IMR-90 (cell line): ENCODE results near the gene MEIS1. TPM values are rescaled to one million over a fixed set of nuclear protein-coding genes. Genes with fewer than 3 reads are reported as not detected.

Experiments
- ATAC-seq: fragments of 200-7000 bp; cut with Tn5 transposase; 2 replicates; pipeline ENCODE4 v1.9.1; 2020; ENCODE audit warnings: low read depth, mild to moderate bottlenecking, moderate library complexity
- BruUV-seq: library from RNA; stranded (reverse); fragments of 400-500 nt; replicated peaks from 2 replicates; lab custom pipeline; 2021; lab: Mats Ljungman, UMichigan
- CTCF ChIA-PET: fragments of 300-600 bp; formaldehyde crosslinking; extraction: SDS; loops from one replicate; lab custom pipeline; 2021; ENCODE audit warnings: antibody characterized with exemption; lab: Yijun Ruan, JAX
- POLR2A ChIA-PET: fragments of 300-600 bp; sonication (Branson Sonifier 250); formaldehyde crosslinking; loops from one replicate; lab custom pipeline; 2022; ENCODE audit warnings: antibody characterized with exemption; ENCODE audit not compliant: unreplicated experiment; lab: Charles Lee
- DNase-seq: peaks from one replicate; pipeline ENCODE4 v3.0.0; 2013
- H2AFZ ChIP-seq: replicated peaks from 2 replicates; pipeline ENCODE3; 2013; ENCODE audit warnings: low read length, mild to moderate bottlenecking; ENCODE audit not compliant: poor library complexity
- H2AK5ac ChIP-seq: 2 replicates; pipeline ENCODE4 v1.6.1; 2013; ENCODE audit warnings: low read depth, low read length, inconsistent platforms
- H2AK9ac ChIP-seq: replicated peaks from 2 replicates; pipeline ENCODE3; 2013; ENCODE audit warnings: mild to moderate bottlenecking, low read depth, low read length, moderate library complexity; ENCODE audit not compliant: poor library complexity
- H2BK120ac ChIP-seq: 2 replicates; pipeline ENCODE4 v1.6.1; 2013; ENCODE audit warnings: low read depth, low read length, inconsistent platforms
- H2BK15ac ChIP-seq: 3 replicates; pipeline ENCODE4 v1.6.1; 2013; ENCODE audit warnings: low read depth, low read length, inconsistent platforms
- H2BK20ac ChIP-seq: 2 replicates; pipeline ENCODE4 v1.6.1; 2013; ENCODE audit warnings: low read depth, mild to moderate bottlenecking, inconsistent platforms, low read length, moderate library complexity
- H2BK5ac ChIP-seq: 2 replicates; pipeline ENCODE4 v1.6.1; 2013; ENCODE audit warnings: mild to moderate bottlenecking, low read depth, low read length, inconsistent platforms; ENCODE audit not compliant: poor library complexity, severe bottlenecking
- H3K14ac ChIP-seq: replicated peaks from 2 replicates; pipeline ENCODE4 v1.6.1; 2013; ENCODE audit warnings: low read depth, low read length, inconsistent platforms
- H3K18ac ChIP-seq: 2 replicates; pipeline ENCODE4 v1.6.1; 2013; ENCODE audit warnings: low read depth, low read length, control low read depth
- H3K23ac ChIP-seq: 2 replicates; pipeline ENCODE4 v1.6.1; 2013; ENCODE audit warnings: low read depth, low read length, inconsistent platforms
- H3K27ac ChIP-seq: 2 replicates; pipeline ENCODE4 v1.5.1; 2013; ENCODE audit warnings: mild to moderate bottlenecking, control low read depth, low read length; ENCODE audit not compliant: insufficient read depth
- H3K27me3 ChIP-seq: 2 replicates; pipeline ENCODE4 v1.6.1; 2013; ENCODE audit warnings: low read length; ENCODE audit not compliant: control insufficient read depth, insufficient read depth
- H3K36me3 ChIP-seq: 2 replicates; pipeline ENCODE4 v1.6.1; 2013; ENCODE audit warnings: low read length, mixed read lengths; ENCODE audit not compliant: control insufficient read depth, insufficient read depth
- H3K4ac ChIP-seq: 2 replicates; pipeline ENCODE4 v1.6.1; 2013; ENCODE audit warnings: low read depth, low read length, inconsistent platforms
- H3K4me1 ChIP-seq: 2 replicates; pipeline ENCODE4 v1.6.1; 2013; ENCODE audit warnings: low read length, mixed read lengths; ENCODE audit not compliant: control insufficient read depth, insufficient read depth
- H3K4me2 ChIP-seq: 2 replicates; pipeline ENCODE4 v1.6.1; 2013; ENCODE audit warnings: low read depth, mild to moderate bottlenecking, control low read depth, low read length, moderate library complexity
- H3K4me3 ChIP-seq: 2 replicates; pipeline ENCODE4 v1.5.1; 2013; ENCODE audit warnings: low read depth, mild to moderate bottlenecking, control low read depth, low read length, moderate library complexity; ENCODE audit not compliant: insufficient read depth
- H3K56ac ChIP-seq: 2 replicates; pipeline ENCODE4 v1.6.1; 2013; ENCODE audit warnings: low read length, inconsistent platforms; ENCODE audit not compliant: insufficient read depth; ENCODE audit errors: extremely low read depth
- H3K79me1 ChIP-seq, 2 experiments: 2 replicates each; pipeline ENCODE4 v1.6.1; 2013; ENCODE audit warnings: low read length in 2 of 2, inconsistent platforms in 1 of 2, low read depth in 1 of 2
- H3K9ac ChIP-seq: 2 replicates; pipeline ENCODE4 v1.6.1; 2013; ENCODE audit warnings: low read depth, low read length, control low read depth
- H3K9me1 ChIP-seq: 2 replicates; pipeline ENCODE4 v1.6.1; 2013; ENCODE audit warnings: low read length, inconsistent platforms; ENCODE audit not compliant: insufficient read depth
- H3K9me3 ChIP-seq: 2 replicates; pipeline ENCODE4 v1.6.1; 2013; ENCODE audit warnings: low read length; ENCODE audit not compliant: control insufficient read depth, insufficient read depth
- H4K20me1 ChIP-seq: 2 replicates; pipeline ENCODE4 v1.6.1; 2013; ENCODE audit warnings: low read length, inconsistent platforms; ENCODE audit not compliant: insufficient read depth
- H4K5ac ChIP-seq: 2 replicates; pipeline ENCODE4 v1.6.1; 2013; ENCODE audit warnings: mild to moderate bottlenecking, low read depth, low read length, control low read depth
- H4K8ac ChIP-seq, 2 experiments: 2 replicates each; pipeline ENCODE4 v1.6.1; 2013; ENCODE audit warnings: low read depth in 2 of 2, low read length in 2 of 2, control low read depth in 1 of 2, inconsistent platforms in 1 of 2
- H4K91ac ChIP-seq: 2 replicates; pipeline ENCODE4 v1.6.1; 2013; ENCODE audit warnings: low read depth, low read length, inconsistent platforms; ENCODE audit not compliant: insufficient read depth
- BHLHE40 ChIP-seq: fragments of 150-350 bp; IDR thresholded peaks from 2 replicates; pipeline ENCODE4 v1.6.1; 2016; ENCODE audit warnings: mild to moderate bottlenecking, low read depth, low read length
- CEBPB ChIP-seq: IDR thresholded peaks from 2 replicates; pipeline ENCODE4 v1.6.1; 2012; ENCODE audit warnings: low read depth, low read length, improper control_type of control experiment
- CHD1 ChIP-seq: IDR thresholded peaks from 2 replicates; pipeline ENCODE4 v1.6.1; 2012; ENCODE audit warnings: low read depth, low read length, improper control_type of control experiment
- FOS ChIP-seq: fragments of 150-350 bp; IDR thresholded peaks from 2 replicates; pipeline ENCODE4 v1.6.1; 2016; ENCODE audit warnings: low read depth, low read length
- MAFK ChIP-seq: IDR thresholded peaks from 2 replicates; pipeline ENCODE4 v1.6.1; 2012; ENCODE audit warnings: low read depth, low read length, improper control_type of control experiment
- MXI1 ChIP-seq: IDR thresholded peaks from 2 replicates; pipeline ENCODE4 v1.6.1; 2012; ENCODE audit warnings: low read depth, mild to moderate bottlenecking, low read length, moderate library complexity, borderline replicate concordance
- NFE2L2 ChIP-seq: fragments of 150-350 bp; IDR thresholded peaks from 2 replicates; pipeline ENCODE4 v1.6.1; 2016; ENCODE audit warnings: low read depth, mild to moderate bottlenecking, low read length
- POLR2A ChIP-seq: IDR thresholded peaks from 2 replicates; pipeline ENCODE4 v1.6.1; 2012; ENCODE audit warnings: mild to moderate bottlenecking, low read depth, low read length
- RAD21 ChIP-seq: IDR thresholded peaks from 2 replicates; pipeline ENCODE4 v1.6.1; 2012; ENCODE audit warnings: low read length, improper control_type of control experiment
- RFX5 ChIP-seq: IDR thresholded peaks from 2 replicates; pipeline ENCODE4 v1.8.0; 2012; ENCODE audit warnings: low read depth, mild to moderate bottlenecking, low read length, moderate library complexity
- SMC3 ChIP-seq: fragments of 150-350 bp; IDR thresholded peaks from 2 replicates; pipeline ENCODE4 v1.6.1; 2016; ENCODE audit warnings: low read depth, mild to moderate bottlenecking, antibody characterized with exemption, low read length, moderate library complexity
- WGBS, 2 experiments: methylation state at CpG; one replicate each; pipeline versions ENCODE4 v1.1.5 to v1.1.7; 2013; ENCODE audit warnings: missing lambda C conversion rate in 2 of 2; ENCODE audit not compliant: insufficient read length in 1 of 2; ENCODE audit errors: extremely low coverage in 2 of 2; 5-methylcytosine and 5-hydroxymethylcytosine counted together
- dilution Hi-C: fragments of 300-500 bp; cut with HindIII; formaldehyde crosslinking; loops from one replicate; pipeline ENCODE4 v1.14.3; 2018; ENCODE audit warnings: low sequenced_read_pairs; ENCODE audit not compliant: unreplicated experiment
- in situ Hi-C: fragments of 300-500 bp; cut with MboI; formaldehyde crosslinking; loops from 3 replicates; pipeline ENCODE4 v1.14.3; 2019; ENCODE audit warnings: low sequenced_read_pairs, inconsistent platforms, mixed read lengths
- intact Hi-C: fragments of 100-400 bp; cut with micrococcal nuclease; formaldehyde crosslinking; loops from 2 replicates; pipeline ENCODE4 v1.10.0; 2022
- polyA plus RNA-seq, 3 experiments: library from polyadenylated mRNA; depleted of rRNA; stranded (reverse); fragments of >200 nt; gene quantifications; 2 replicates each; pipeline ENCODE4 v1.2.3, GENCODE V29; 2012; ENCODE audit warnings: low replicate concordance in 1 of 3
- total RNA-seq: library from RNA; depleted of rRNA; stranded (reverse); fragments of >200 nt; gene quantifications from 2 replicates; pipeline ENCODE4 v1.2.3, GENCODE V29; 2012
- TF ChIP-seq, protein P1 (sequence below): fragments of 150-350 bp; IDR thresholded peaks from 2 replicates; pipeline ENCODE4 v1.6.1; 2017; ENCODE audit warnings: mild to moderate bottlenecking, antibody characterized with exemption, low read length, low read depth

Gene MEIS1
- total and polyA plus RNA-seq, 2 of the 4 experiments (the other 2 are of a cell fraction), result 54.4 to 157 TPM

DNA sequence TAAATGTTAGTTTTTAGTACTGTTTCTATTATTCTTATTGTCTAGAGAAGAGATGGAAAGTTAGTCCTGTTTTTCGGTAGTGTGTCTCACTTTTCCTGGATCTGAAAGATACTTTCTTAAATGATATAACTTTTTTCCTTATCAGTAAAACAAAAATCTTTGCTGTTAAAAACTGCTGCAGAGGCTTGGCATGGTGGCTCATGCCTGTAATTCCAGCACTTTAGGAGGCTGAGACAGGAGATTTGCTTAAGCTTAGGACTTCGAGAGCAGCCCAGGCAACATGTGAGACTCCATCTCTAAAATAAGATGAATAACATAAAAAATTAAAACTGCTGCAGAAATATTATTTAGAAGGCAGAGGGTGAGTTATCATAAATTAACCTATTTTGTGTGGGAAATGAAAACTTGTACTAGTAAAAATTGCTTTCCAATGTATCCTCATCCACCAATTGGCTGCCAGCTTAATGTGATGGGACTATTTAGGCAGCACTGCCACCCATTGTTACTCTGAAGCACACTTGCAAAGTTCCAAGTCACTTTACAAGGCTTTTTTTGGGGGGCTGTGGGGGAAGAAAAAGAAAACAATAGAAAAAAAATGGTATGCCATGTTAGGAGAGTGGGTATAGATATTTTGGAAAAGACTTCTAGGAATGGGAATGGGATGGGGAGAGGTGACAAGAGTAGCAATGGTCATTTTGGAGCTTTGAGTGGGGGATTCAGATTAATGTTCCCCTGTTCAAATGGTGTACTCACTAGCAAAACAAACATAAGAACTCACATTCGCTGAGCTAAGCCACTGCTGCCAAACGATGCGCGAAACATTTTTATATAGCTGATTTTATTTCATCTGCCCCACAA is 62.7 kb downstream of the MEIS1 start:
- Histone ChIP-seq H4K91ac (no peak overlapping the region), H3K9me1 (peaks cover 32% of the 10 kb centered on the region), H2AK9ac (no peak overlapping the region), H2BK5ac (no peak overlapping the region), H3K36me3 (peaks cover 25% of the 10 kb centered on the region), H2BK15ac (no peak overlapping the region), H4K8ac (no peak overlapping the region), H3K9ac (no peak overlapping the region), H3K4me3 (no peak overlapping the region), H3K23ac (no peak overlapping the region), H3K27ac (no peak overlapping the region), H3K56ac (no peak overlapping the region), H3K4me1 (peaks cover 32% of the 10 kb centered on the region), H3K27me3 (no peaks in the 10 kb centered on the region), H2AK5ac (no peak overlapping the region), H3K4ac (no peak overlapping the region), H2BK20ac (no peak overlapping the region), H2BK120ac (no peak overlapping the region), H3K18ac (no peak overlapping the region), H3K9me3 (no peaks in the 10 kb centered on the region), H3K79me1 (peaks cover 25 to 76% of the 10 kb centered on the region in 2 experiments), H3K4me2 (no peak overlapping the region), H3K14ac (no peak overlapping the region), H4K20me1 (peaks cover 87% of the 10 kb centered on the region), H4K5ac (no peak overlapping the region), H2AFZ (no peak overlapping the region)
- DNase-seq (no peak), ATAC-seq (no peak)
- WGBS, 2 experiments, result no CpG with 5 or more reads among the region's 6 CpGs
- intact Hi-C loops, result no loop called here
- CTCF ChIA-PET, result interaction anchor here (0.6 to 0.9 kb wide), 2 partner anchors 18 to 39 kb away, joined by 3 read pairs; no protein-coding TSS in a partner anchor
- no peak for TF ChIP-seq RAD21
- no peak for TF ChIP-seq MAFK
- no peak for TF ChIP-seq SMC3
- no peak for TF ChIP-seq FOS
- TF ChIP-seq BHLHE40, result no peak
- TF ChIP-seq NFE2L2, result no peak
- no peak for TF ChIP-seq CHD1
- TF ChIP-seq MXI1, result no peak
- TF ChIP-seq, protein P1, sequence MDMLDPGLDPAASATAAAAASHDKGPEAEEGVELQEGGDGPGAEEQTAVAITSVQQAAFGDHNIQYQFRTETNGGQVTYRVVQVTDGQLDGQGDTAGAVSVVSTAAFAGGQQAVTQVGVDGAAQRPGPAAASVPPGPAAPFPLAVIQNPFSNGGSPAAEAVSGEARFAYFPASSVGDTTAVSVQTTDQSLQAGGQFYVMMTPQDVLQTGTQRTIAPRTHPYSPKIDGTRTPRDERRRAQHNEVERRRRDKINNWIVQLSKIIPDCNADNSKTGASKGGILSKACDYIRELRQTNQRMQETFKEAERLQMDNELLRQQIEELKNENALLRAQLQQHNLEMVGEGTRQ, result no peak
- no peak for TF ChIP-seq POLR2A
- no peak for TF ChIP-seq CEBPB
- no peak for TF ChIP-seq RFX5
- dilution Hi-C loops, result no loop called here
- POLR2A ChIA-PET, result no interaction called here
- in situ Hi-C loops, result no loop called here
- BruUV-seq, result no TSS peak
